PC-3 (cell line): Measurements from ENCODE around the gene PRICKLE1. TPM values are rescaled to one million over a fixed set of nuclear protein-coding genes. Genes with fewer than 3 reads are reported as not detected.

Source experiments
- ATAC-seq: fragments of 200-7000 bp; cut with Tn5 transposase; 2 replicates; pipeline ENCODE4 v1.9.1; 2020; ENCODE audit warnings: mild to moderate bottlenecking, moderate library complexity
- BruUV-seq: library from RNA; stranded (reverse); fragments of 400-500 nt; replicated peaks from 2 replicates; lab custom pipeline; 2021; lab: Mats Ljungman, UMichigan
- CTCF ChIA-PET: fragments of 300-600 bp; sonication (Branson Sonifier 250); formaldehyde crosslinking; loops from one replicate; lab custom pipeline; 2022; ENCODE audit warnings: antibody characterized with exemption; lab: Charles Lee
- POLR2A ChIA-PET: fragments of 300-600 bp; sonication (Branson Sonifier 250); formaldehyde crosslinking; loops from one replicate; lab custom pipeline; 2022; ENCODE audit warnings: antibody characterized with exemption; ENCODE audit not compliant: unreplicated experiment; lab: Charles Lee
- DNase-seq: peaks from one replicate; pipeline ENCODE4 v3.0.0-alpha.2; 2015
- H2AFZ ChIP-seq: fragments of 300-600 bp; sonication (generic); 2 replicates; pipeline ENCODE4 v1.6.0; 2016; ENCODE audit warnings: antibody characterized with exemption, low read length
- H3F3A ChIP-seq: fragments of 300-600 bp; sonication (generic); one replicate; pipeline ENCODE4 v1.6.0; 2017; ENCODE audit warnings: antibody characterized with exemption, low read length, control low read depth, mild to moderate bottlenecking; ENCODE audit not compliant: unreplicated experiment
- H3K27ac ChIP-seq: fragments of 300-600 bp; sonication (generic); 2 replicates; pipeline ENCODE4 v1.5.1; 2016; ENCODE audit warnings: mild to moderate bottlenecking, low read length
- H3K27me3 ChIP-seq: fragments of 300-600 bp; sonication (generic); 2 replicates; pipeline ENCODE4 v1.6.1; 2016; ENCODE audit warnings: low read length, mixed read lengths
- H3K36me3 ChIP-seq: fragments of 300-600 bp; sonication (generic); 2 replicates; pipeline ENCODE4 v1.6.1; 2016; ENCODE audit warnings: low read depth, mixed run types, low read length, mixed read lengths
- H3K4me1 ChIP-seq: fragments of 300-600 bp; sonication (generic); 2 replicates; pipeline ENCODE4 v1.5.1; 2016; ENCODE audit warnings: low read length; ENCODE audit not compliant: insufficient read depth
- H3K4me2 ChIP-seq: fragments of 300-600 bp; sonication (generic); 2 replicates; pipeline ENCODE4 v1.6.0; 2016; ENCODE audit warnings: low read length
- H3K4me3 ChIP-seq: fragments of 300-600 bp; sonication (generic); 2 replicates; pipeline ENCODE4 v1.5.1; 2016; ENCODE audit warnings: mild to moderate bottlenecking, low read length, mixed read lengths
- H3K79me2 ChIP-seq: fragments of 300-600 bp; sonication (generic); 2 replicates; pipeline ENCODE4 v1.6.1; 2017; ENCODE audit warnings: low read length, mixed read lengths
- H3K9ac ChIP-seq: fragments of 300-600 bp; sonication (generic); 2 replicates; pipeline ENCODE4 v1.6.0; 2016; ENCODE audit warnings: mild to moderate bottlenecking, low read length
- H3K9me2 ChIP-seq: fragments of 300-600 bp; sonication (generic); replicated peaks from 2 replicates; pipeline ENCODE4 v1.6.1; 2016; ENCODE audit warnings: mixed run types, low read length, mixed read lengths
- H3K9me3 ChIP-seq: fragments of 300-600 bp; sonication (generic); 2 replicates; pipeline ENCODE4 v1.6.1; 2016; ENCODE audit warnings: low read length, mixed read lengths
- H4K20me1 ChIP-seq: fragments of 300-600 bp; sonication (generic); 2 replicates; pipeline ENCODE4 v1.6.1; 2016; ENCODE audit warnings: low read length, mixed read lengths
- CTCF ChIP-seq: fragments of 300-600 bp; sonication (generic); conservative IDR thresholded peaks from 2 replicates; pipeline ENCODE4 v1.5.1; 2017; ENCODE audit warnings: antibody characterized with exemption, low read depth, mild to moderate bottlenecking, low read length
- EZH2 ChIP-seq: fragments of 300-600 bp; sonication (generic); IDR thresholded peaks from one replicate; pipeline ENCODE4 v1.6.1; 2017; ENCODE audit warnings: antibody characterized with exemption, mild to moderate bottlenecking, low read length; ENCODE audit not compliant: unreplicated experiment
- EZH2phosphoT487 ChIP-seq: fragments of 300-600 bp; sonication (generic); IDR thresholded peaks from 2 replicates; pipeline ENCODE4 v1.6.1; 2018; ENCODE audit warnings: mild to moderate bottlenecking, antibody characterized with exemption, low read length, borderline replicate concordance
- intact Hi-C: fragments of 100-400 bp; cut with micrococcal nuclease; formaldehyde crosslinking; loops from 2 replicates; pipeline ENCODE4 v1.9.0; 2023
- total RNA-seq: library from RNA; depleted of rRNA; stranded (reverse); fragments of >200 nt; gene quantifications from 2 replicates; pipeline ENCODE4 v1.2.3, GENCODE V29; 2014

The PRICKLE1 gene
- total RNA-seq, 1 experiment from 2014 or later, result 17.2 TPM

GRCh38 chr12:42631513-42631912 lies 42.0 kb upstream of the PRICKLE1 start:
- intact Hi-C loops, result no loop called here
- BruUV-seq, result no TSS peak
- Histone ChIP-seq H3K9ac (no peak overlapping the region), H3K27me3 (no peaks in the 10 kb centered on the region), H4K20me1 (no peaks in the 10 kb centered on the region), H3K9me3 (no peaks in the 10 kb centered on the region), H2AFZ (0 out of 2 replicates have a peak overlapping the region, but pooled peaks have one; percentile 16), H3K27ac (no peak overlapping the region), H3K4me3 (no peak overlapping the region), H3K9me2 (no peaks in the 10 kb centered on the region), H3K4me1 (no peaks in the 10 kb centered on the region), H3K4me2 (no peak overlapping the region), H3F3A (no peaks in the 10 kb centered on the region), H3K36me3 (no peaks in the 10 kb centered on the region), H3K79me2 (no peaks in the 10 kb centered on the region)
- CTCF ChIA-PET, result no interaction called here
- POLR2A ChIA-PET, result no interaction called here
- DNase-seq, result no peak
- ATAC-seq, result no peak
- no peak for TF ChIP-seq EZH2
- TF ChIP-seq EZH2phosphoT487, result no peak
- TF ChIP-seq CTCF, result no peak

DNA sequence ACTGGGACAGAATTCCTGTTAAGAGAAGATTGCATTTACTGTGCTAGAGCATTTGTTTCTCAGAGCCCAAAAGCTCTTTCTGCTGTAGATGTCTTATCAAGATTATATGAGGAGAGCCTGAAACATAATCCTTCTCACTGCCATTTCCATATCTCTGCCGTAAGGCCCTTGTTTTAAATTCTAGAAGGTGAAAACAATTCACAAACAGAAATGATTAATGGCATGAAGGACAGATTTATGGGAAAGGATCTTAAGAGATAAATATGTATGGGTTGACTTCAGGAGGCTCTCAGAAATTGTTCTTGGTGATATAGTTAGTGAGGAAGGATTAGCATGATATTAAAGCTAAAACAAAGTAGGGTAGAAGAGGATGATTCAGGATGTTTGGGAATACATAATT lies 40.8 kb upstream of the PRICKLE1 start:
- CTCF ChIA-PET, result no interaction called here
- Histone ChIP-seq H3K4me1 (no peaks in the 10 kb centered on the region), H3K4me2 (no peak overlapping the region), H3F3A (no peaks in the 10 kb centered on the region), H3K4me3 (no peak overlapping the region), H3K9ac (no peak overlapping the region), H3K27ac (no peak overlapping the region), H3K36me3 (no peaks in the 10 kb centered on the region), H3K27me3 (no peaks in the 10 kb centered on the region), H3K9me3 (no peaks in the 10 kb centered on the region), H3K9me2 (no peaks in the 10 kb centered on the region), H4K20me1 (no peaks in the 10 kb centered on the region), H2AFZ (no peak overlapping the region), H3K79me2 (no peaks in the 10 kb centered on the region)
- no peak for TF ChIP-seq EZH2
- TF ChIP-seq EZH2phosphoT487, result no peak
- no peak for TF ChIP-seq CTCF
- POLR2A ChIA-PET, result interaction anchor here (0.7 kb wide), 1 partner anchor 941 kb away, joined by 5 read pairs; no protein-coding TSS in a partner anchor
- no peak for DNase-seq
- BruUV-seq, result no TSS peak
- intact Hi-C loops, result no loop called here
- ATAC-seq, result no peak

GRCh38 chr12:42627151-42627550 lies 37.6 kb upstream of the PRICKLE1 start:
- intact Hi-C loops, result no loop called here
- CTCF ChIA-PET, result no interaction called here
- no peaks in the 10 kb centered on the region for H3K4me1 ChIP-seq
- BruUV-seq, result no TSS peak
- H3K9me3 ChIP-seq, result no peaks in the 10 kb centered on the region
- TF ChIP-seq EZH2, result no peak
- no peak for TF ChIP-seq CTCF
- no peak for TF ChIP-seq EZH2phosphoT487
- H3K36me3 ChIP-seq, result no peaks in the 10 kb centered on the region
- no peak for ATAC-seq
- H3F3A ChIP-seq, result no peaks in the 10 kb centered on the region
- H3K4me2 ChIP-seq, result no peak overlapping the region
- no peaks in the 10 kb centered on the region for H3K27me3 ChIP-seq
- H3K27ac ChIP-seq, result no peak overlapping the region
- no peak for DNase-seq
- no peak overlapping the region for H3K9ac ChIP-seq
- H4K20me1 ChIP-seq, result no peaks in the 10 kb centered on the region
- H3K79me2 ChIP-seq, result no peaks in the 10 kb centered on the region
- POLR2A ChIA-PET, result no interaction called here
- H3K9me2 ChIP-seq, result no peaks in the 10 kb centered on the region
- H3K4me3 ChIP-seq, result no peak overlapping the region
- no peak overlapping the region for H2AFZ ChIP-seq
